CD14-positive monocyte (primary cell): ENCODE results near the gene CCDC3. TPM values are rescaled to one million over a fixed set of nuclear protein-coding genes. Genes with fewer than 3 reads are reported as not detected.

Source experiments
- DNase-seq, 3 donors: peaks; one replicate each; pipeline ENCODE4 v3.0.0-alpha.2; 2011 to 2022
- H2AFZ ChIP-seq: 2 replicates; pipeline ENCODE4 v1.6.0; 2012; ENCODE audit warnings: mild to moderate bottlenecking, low read depth, low read length, inconsistent platforms; ENCODE audit not compliant: insufficient read depth, poor library complexity, severe bottlenecking
- H3K27ac ChIP-seq, 2 donors: 1 replicate in 1 of 2; 2 replicates in 1 of 2; pipeline ENCODE4 v1.5.1; 2012 to 2013; ENCODE audit warnings: low read length in 2 of 2, control low read depth in 1 of 2, inconsistent platforms in 1 of 2, low read depth in 1 of 2, mild to moderate bottlenecking in 1 of 2
- H3K27me3 ChIP-seq, 2 donors: one replicate each; pipeline versions ENCODE4 v1.6.0 to v1.6.1; 2011 to 2013; ENCODE audit warnings: low read length in 2 of 2; ENCODE audit not compliant: control insufficient read depth in 2 of 2, insufficient read depth in 2 of 2
- H3K36me3 ChIP-seq, 2 donors: replicated peaks in 1 of 2; 1 replicate in 1 of 2; 2 replicates in 1 of 2; pipeline versions ENCODE4 v1.5.1 to v1.6.1; 2012 to 2013; ENCODE audit warnings: low read length in 2 of 2, control low read depth in 1 of 2, inconsistent platforms in 1 of 2, mild to moderate bottlenecking in 1 of 2; ENCODE audit not compliant: insufficient read depth in 2 of 2, control insufficient read depth in 1 of 2
- H3K4me1 ChIP-seq, 2 donors: 1 replicate in 1 of 2; 2 replicates in 1 of 2; pipeline versions ENCODE4 v1.5.1 to v1.6.1; 2012 to 2013; ENCODE audit warnings: low read length in 2 of 2, control low read depth in 1 of 2, inconsistent platforms in 1 of 2, mild to moderate bottlenecking in 1 of 2, moderate library complexity in 1 of 2; ENCODE audit not compliant: insufficient read depth in 2 of 2, control insufficient read depth in 1 of 2
- H3K4me2 ChIP-seq: replicated peaks from 2 replicates; pipeline ENCODE3; 2012; ENCODE audit warnings: low read length, moderate library complexity, mild to moderate bottlenecking; ENCODE audit not compliant: poor library complexity, severe bottlenecking; ENCODE audit errors: extremely low read depth
- H3K4me3 ChIP-seq, 3 experiments: fragments of 200-600 bp in 1 of 3; sonication (generic) in 1 of 3; replicated peaks in 1 of 3; 1 replicate in 2 of 3; 2 replicates in 1 of 3; pipeline ENCODE4 v1.5.1; 2011 to 2013; ENCODE audit warnings: low read length in 3 of 3, mild to moderate bottlenecking in 3 of 3, control low read depth in 2 of 3, low read depth in 2 of 3, inconsistent platforms in 1 of 3, moderate library complexity in 1 of 3
- H3K79me2 ChIP-seq: 2 replicates; pipeline ENCODE4 v1.6.0; 2012; ENCODE audit warnings: mild to moderate bottlenecking, control low read depth, inconsistent platforms, low read length, moderate library complexity; ENCODE audit not compliant: insufficient read depth
- H3K9ac ChIP-seq: 2 replicates; pipeline ENCODE4 v1.6.0; 2017; ENCODE audit warnings: low read length, mild to moderate bottlenecking; ENCODE audit not compliant: insufficient read depth, poor library complexity, severe bottlenecking
- H3K9me3 ChIP-seq, 2 donors: replicated peaks in 1 of 2; 1 replicate in 1 of 2; 2 replicates in 1 of 2; pipeline versions ENCODE4 v1.5.1 to v1.6.1; 2012 to 2013; ENCODE audit warnings: low read length in 2 of 2, control low read depth in 1 of 2; ENCODE audit not compliant: control insufficient read depth in 1 of 2, insufficient read depth in 1 of 2
- H4K20me1 ChIP-seq: 2 replicates; pipeline ENCODE4 v1.6.0; 2012; ENCODE audit warnings: mild to moderate bottlenecking, low read length, control low read depth, moderate library complexity; ENCODE audit not compliant: insufficient read depth
- H3K27ac Mint-ChIP-seq, 7 donors: one replicate each; pipeline ENCODE4 v1.8.0; 2020; ENCODE audit warnings: mild to moderate bottlenecking in 7 of 7, mixed read lengths in 7 of 7, moderate library complexity in 6 of 7, inconsistent platforms in 2 of 7
- H3K27me3 Mint-ChIP-seq, 3 donors: one replicate each; pipeline ENCODE4 v1.8.0; 2021 to 2022; ENCODE audit warnings: low read depth in 3 of 3, mild to moderate bottlenecking in 3 of 3, mixed read lengths in 3 of 3, moderate library complexity in 3 of 3, inconsistent platforms in 1 of 3
- H3K36me3 Mint-ChIP-seq, 2 donors: one replicate each; pipeline ENCODE4 v1.8.0; 2020; ENCODE audit warnings: mixed read lengths in 2 of 2, inconsistent platforms in 1 of 2, mild to moderate bottlenecking in 1 of 2
- H3K4me1 Mint-ChIP-seq: one replicate; pipeline ENCODE4 v1.8.0; 2020; ENCODE audit warnings: mild to moderate bottlenecking, mixed read lengths
- H3K4me3 Mint-ChIP-seq, 2 donors: one replicate each; pipeline ENCODE4 v1.8.0; 2020; ENCODE audit warnings: mild to moderate bottlenecking in 2 of 2, mixed read lengths in 2 of 2, moderate library complexity in 1 of 2
- H3K9me3 Mint-ChIP-seq, 7 donors: one replicate each; pipeline ENCODE4 v1.8.0; 2020 to 2022; ENCODE audit warnings: mixed read lengths in 7 of 7, mild to moderate bottlenecking in 6 of 7, moderate library complexity in 6 of 7, inconsistent platforms in 2 of 7
- CTCF ChIP-seq: fragments of 200-600 bp; IDR thresholded peaks from one replicate; pipeline ENCODE4 v1.8.0; 2022; ENCODE audit warnings: antibody characterized with exemption, mild to moderate bottlenecking
- WGBS: methylation state at CpG from one replicate; pipeline ENCODE4 v1.1.5; 2013; ENCODE audit warnings: missing lambda C conversion rate; ENCODE audit not compliant: insufficient coverage; 5-methylcytosine and 5-hydroxymethylcytosine counted together
- intact Hi-C, 2 donors: fragments of 100-400 bp; cut with micrococcal nuclease; formaldehyde crosslinking; loops; one replicate each; pipeline versions ENCODE4 v1.15.0 to v1.15.1; 2023
- polyA plus RNA-seq, 3 donors: library from polyadenylated mRNA; depleted of rRNA in 1 of 3; unstranded in 2 of 3; stranded (reverse) in 1 of 3; fragments of 300-500 nt in 2 of 3; fragments of >200 nt in 1 of 3; fragmentation: Illumina TruSeq in 2 of 3; gene quantifications; 1 replicate in 2 of 3; 2 replicates in 1 of 3; pipeline ENCODE4 v1.2.3, GENCODE V29; 2012 to 2021

The CCDC3 gene
- polyA plus RNA-seq, 3 donors: not detected

- Histone ChIP-seq H3K9ac (no peak overlapping the region), H3K79me2 (no peaks in the 10 kb centered on the region), H3K4me2 (no peak overlapping the region), H3K9me3 (peaks cover 0 to 6% of the 10 kb centered on the region in 2 donors), H3K36me3 (no peaks in the 10 kb centered on the region), H3K4me1 (no peaks in the 10 kb centered on the region), H3K27me3 (no peaks in the 10 kb centered on the region), H2AFZ (no peak overlapping the region), H3K4me3 (no peak overlapping the region), H3K27ac (no peak overlapping the region), H4K20me1 (no peaks in the 10 kb centered on the region)
- Mint-ChIP-seq H3K4me3 (no peak overlapping the region), H3K4me1 (no peaks in the 10 kb centered on the region), H3K27me3 (peaks cover 0 to 2% (median 0%) of the 10 kb centered on the region in 3 donors), H3K9me3 (peaks cover 4 to 16% (median 7%) of the 10 kb centered on the region in 7 donors), H3K27ac (peak overlapping the region in 1 of 7 donors; percentile 6), H3K36me3 (no peaks in the 10 kb centered on the region)
- intact Hi-C loops: no loop called here
- no peak for TF ChIP-seq CTCF
- 84% methylated on average over 3 of the region's 13 CpGs for WGBS
- DNase-seq: no peak
These were observed 79.2 kb downstream of the CCDC3 start for GRCh38 chr10:12922117-12922900.

- Histone ChIP-seq H3K9me3 (peaks cover 0 to 6% of the 10 kb centered on the region in 2 donors), H2AFZ (no peak overlapping the region), H3K4me2 (no peak overlapping the region), H3K36me3 (no peaks in the 10 kb centered on the region), H3K4me1 (no peaks in the 10 kb centered on the region), H4K20me1 (no peaks in the 10 kb centered on the region), H3K4me3 (no peak overlapping the region), H3K27ac (no peak overlapping the region), H3K79me2 (no peaks in the 10 kb centered on the region), H3K27me3 (no peaks in the 10 kb centered on the region), H3K9ac (no peak overlapping the region)
- WGBS: 94% methylated on average over 4 of the region's 6 CpGs
- DNase-seq: no peak
- Mint-ChIP-seq H3K4me1 (no peaks in the 10 kb centered on the region), H3K27ac (no peak overlapping the region), H3K27me3 (peaks cover 0 to 2% (median 0%) of the 10 kb centered on the region in 3 donors), H3K9me3 (peaks cover 0 to 11% (median 7%) of the 10 kb centered on the region in 7 donors), H3K36me3 (no peaks in the 10 kb centered on the region), H3K4me3 (no peak overlapping the region)
- TF ChIP-seq CTCF: no peak
- intact Hi-C loops: no loop called here
These were observed 80.3 kb downstream of the CCDC3 start for GRCh38 chr10:12921163-12921562.
